Keratinocyte (primary cell): Measurements from ENCODE around the gene LIPF. TPM values are rescaled to one million over a fixed set of nuclear protein-coding genes. Genes with fewer than 3 reads are reported as not detected.

Experiments
- DNase-seq: peaks from one replicate; pipeline ENCODE4 v3.0.0-alpha.2; 2011; ENCODE audit warnings: low read depth, missing footprints, low spot score
- FAIRE-seq: peaks from 2 replicates; lab custom pipeline; 2011; peaks lifted over from hg19 to GRCh38; lab: Jason Lieb, UNC
- H2AFZ ChIP-seq: 2 replicates; pipeline ENCODE4 v1.6.0; 2012; ENCODE audit warnings: low read length, control low read depth, inconsistent platforms; ENCODE audit not compliant: control insufficient read depth
- H3K27ac ChIP-seq: 2 replicates; pipeline ENCODE4 v1.5.1; 2011; ENCODE audit warnings: low read length; ENCODE audit not compliant: control insufficient read depth, insufficient read depth
- H3K27me3 ChIP-seq: 3 replicates; pipeline ENCODE4 v1.6.0; 2011; ENCODE audit warnings: low read length; ENCODE audit not compliant: control insufficient read depth, insufficient read depth; ENCODE audit errors: extremely low read depth
- H3K36me3 ChIP-seq, 2 experiments: 2 replicates in 1 of 2; 3 replicates in 1 of 2; pipeline ENCODE4 v1.5.1; 2011; ENCODE audit warnings: low read length in 2 of 2, mild to moderate bottlenecking in 1 of 2; ENCODE audit not compliant: control insufficient read depth in 2 of 2, insufficient read depth in 2 of 2; ENCODE audit errors: extremely low read depth in 1 of 2
- H3K4me1 ChIP-seq: 3 replicates; pipeline ENCODE4 v1.5.1; 2011; ENCODE audit warnings: low read length; ENCODE audit not compliant: control insufficient read depth, insufficient read depth; ENCODE audit errors: extremely low read depth
- H3K4me2 ChIP-seq: 3 replicates; pipeline ENCODE4 v1.6.0; 2011; ENCODE audit warnings: low read depth, low read length; ENCODE audit not compliant: control insufficient read depth, insufficient read depth; ENCODE audit errors: extremely low read depth
- H3K4me3 ChIP-seq, 3 experiments: fragments of 200-600 bp in 1 of 3; sonication (generic) in 1 of 3; 2 replicates in 2 of 3; 3 replicates in 1 of 3; pipeline ENCODE4 v1.5.1; 2011 to 2016; ENCODE audit warnings: low read length in 3 of 3, mild to moderate bottlenecking in 3 of 3, control low read depth in 2 of 3, inconsistent platforms in 1 of 3, low read depth in 1 of 3, mixed read lengths in 1 of 3, mixed run types in 1 of 3, moderate library complexity in 1 of 3; ENCODE audit not compliant: control insufficient read depth in 2 of 3, insufficient read depth in 2 of 3; ENCODE audit errors: extremely low read depth in 1 of 3
- H3K79me2 ChIP-seq: 2 replicates; pipeline ENCODE4 v1.6.0; 2012; ENCODE audit warnings: low read length; ENCODE audit not compliant: control insufficient read depth, insufficient read depth
- H3K9ac ChIP-seq: 3 replicates; pipeline ENCODE4 v1.6.0; 2011; ENCODE audit warnings: low read length; ENCODE audit not compliant: control insufficient read depth, insufficient read depth; ENCODE audit errors: extremely low read depth
- H3K9me1 ChIP-seq: 3 replicates; pipeline ENCODE4 v1.6.0; 2011; ENCODE audit warnings: low read length; ENCODE audit not compliant: control insufficient read depth, insufficient read depth; ENCODE audit errors: extremely low read depth
- H3K9me3 ChIP-seq: 2 replicates; pipeline ENCODE4 v1.5.1; 2012; ENCODE audit warnings: low read depth, low read length; ENCODE audit not compliant: control insufficient read depth
- H4K20me1 ChIP-seq: 3 replicates; pipeline ENCODE4 v1.6.0; 2011; ENCODE audit warnings: low read length; ENCODE audit not compliant: control insufficient read depth, insufficient read depth; ENCODE audit errors: extremely low read depth
- EZH2 ChIP-seq: IDR thresholded peaks from one replicate; pipeline ENCODE4 v1.6.1; 2012; ENCODE audit warnings: inconsistent platforms, mild to moderate bottlenecking, low read length, moderate library complexity
- dilution Hi-C: fragments of 300-500 bp; cut with MboI; formaldehyde crosslinking; loops from one replicate; pipeline ENCODE4 v1.7.0; 2020; ENCODE audit warnings: low sequenced_read_pairs; ENCODE audit not compliant: extremely low pct_ligation_motif_present
- polyA plus RNA-seq, 5 experiments: library from polyadenylated mRNA; depleted of rRNA in 3 of 5; stranded (reverse) in 3 of 5; stranded (forward) in 1 of 5; unstranded in 1 of 5; fragments of >200 nt; gene quantifications; 1 replicate in 1 of 5; 2 replicates in 3 of 5; 3 replicates in 1 of 5; pipeline versions ENCODE4 v1.2.1 to v1.2.3, GENCODE V29; 2011 to 2012; ENCODE audit warnings: missing spikeins in 2 of 5, low read depth in 1 of 5, low replicate concordance in 1 of 5
- TF ChIP-seq, protein P1 (sequence below), 3 experiments: IDR thresholded peaks in 1 of 3; conservative IDR thresholded peaks in 1 of 3; optimal IDR thresholded peaks in 1 of 3; 2 replicates in 2 of 3; 3 replicates in 1 of 3; pipeline versions ENCODE3 to v1.5.1; 2011; ENCODE audit warnings: low read length in 3 of 3, mild to moderate bottlenecking in 3 of 3, moderate library complexity in 2 of 3, control low read depth in 1 of 3, inconsistent platforms in 1 of 3; ENCODE audit not compliant: insufficient read depth in 2 of 3; ENCODE audit errors: extremely low read depth in 1 of 3

Gene LIPF
- polyA plus RNA-seq, 1 donor (not counting 4 experiments of a cell fraction or from before 2014, with no cell fraction given): not detected

DNA sequence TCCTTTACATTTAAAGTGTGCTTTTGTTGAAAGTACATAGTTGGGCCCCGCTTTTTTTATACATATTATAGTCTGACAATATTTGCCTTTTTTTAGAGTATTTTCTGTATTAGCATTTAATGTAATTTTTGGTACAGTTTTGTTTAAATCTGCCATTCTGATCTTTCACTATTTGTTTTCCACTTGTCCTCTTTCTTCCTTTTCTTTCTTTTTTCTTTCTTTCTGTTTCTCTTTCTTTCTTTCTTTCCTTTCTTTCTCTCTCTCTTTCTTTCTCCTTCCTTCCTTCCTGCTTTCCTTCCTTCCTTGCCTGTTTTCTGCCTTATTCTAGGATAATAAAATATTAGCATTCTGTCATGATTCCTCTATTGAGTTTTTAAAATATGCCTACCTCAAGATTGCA lies 51.3 kb downstream of the LIPF start:
- Histone ChIP-seq H3K79me2 (no peaks in the 10 kb centered on the region), H3K36me3 (no peaks in the 10 kb centered on the region), H3K4me1 (no peaks in the 10 kb centered on the region), H3K27me3 (no peaks in the 10 kb centered on the region), H3K27ac (no peak overlapping the region), H2AFZ (no peak overlapping the region), H3K4me3 (no peak overlapping the region), H4K20me1 (no peaks in the 10 kb centered on the region), H3K4me2 (no peak overlapping the region), H3K9me3 (no peaks in the 10 kb centered on the region), H3K9me1 (no peaks in the 10 kb centered on the region), H3K9ac (no peak overlapping the region)
- FAIRE-seq (no peak), DNase-seq (no peak)
- no peak for TF ChIP-seq EZH2
- dilution Hi-C loops: no loop called here

DNA sequence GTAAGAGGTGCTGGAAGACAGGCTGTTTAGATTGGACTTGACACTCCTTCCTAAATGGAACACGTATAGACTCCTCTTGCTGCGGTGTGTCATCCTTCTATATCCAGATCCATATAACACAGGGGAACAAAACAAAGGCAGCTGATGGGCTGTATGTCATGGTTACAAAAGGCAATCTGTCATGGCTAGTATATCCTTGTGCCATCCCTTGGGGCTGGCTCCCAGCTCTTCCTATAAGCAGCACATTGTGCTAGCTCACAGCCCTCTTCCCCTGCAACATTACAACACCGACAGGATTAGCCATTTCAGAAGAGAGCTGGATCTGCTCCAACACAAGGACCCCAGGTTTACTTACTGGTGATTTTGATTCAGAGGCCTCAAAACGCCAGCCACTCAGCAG lies 57.1 kb downstream of the LIPF start:
- no peak for DNase-seq
- dilution Hi-C loops: no loop called here
- no peaks in the 10 kb centered on the region for H3K9me3 ChIP-seq

More for the DNA sequence above, 57.1 kb downstream of the LIPF start:
- no peak for FAIRE-seq
- Histone ChIP-seq H4K20me1 (no peaks in the 10 kb centered on the region), H3K9ac (no peak overlapping the region), H3K4me3 (no peak overlapping the region), H3K36me3 (no peaks in the 10 kb centered on the region), H3K27me3 (no peaks in the 10 kb centered on the region), H2AFZ (no peak overlapping the region), H3K79me2 (no peaks in the 10 kb centered on the region), H3K4me2 (no peak overlapping the region), H3K4me1 (no peaks in the 10 kb centered on the region), H3K27ac (no peak overlapping the region), H3K9me1 (no peaks in the 10 kb centered on the region)
- TF ChIP-seq, protein P1, sequence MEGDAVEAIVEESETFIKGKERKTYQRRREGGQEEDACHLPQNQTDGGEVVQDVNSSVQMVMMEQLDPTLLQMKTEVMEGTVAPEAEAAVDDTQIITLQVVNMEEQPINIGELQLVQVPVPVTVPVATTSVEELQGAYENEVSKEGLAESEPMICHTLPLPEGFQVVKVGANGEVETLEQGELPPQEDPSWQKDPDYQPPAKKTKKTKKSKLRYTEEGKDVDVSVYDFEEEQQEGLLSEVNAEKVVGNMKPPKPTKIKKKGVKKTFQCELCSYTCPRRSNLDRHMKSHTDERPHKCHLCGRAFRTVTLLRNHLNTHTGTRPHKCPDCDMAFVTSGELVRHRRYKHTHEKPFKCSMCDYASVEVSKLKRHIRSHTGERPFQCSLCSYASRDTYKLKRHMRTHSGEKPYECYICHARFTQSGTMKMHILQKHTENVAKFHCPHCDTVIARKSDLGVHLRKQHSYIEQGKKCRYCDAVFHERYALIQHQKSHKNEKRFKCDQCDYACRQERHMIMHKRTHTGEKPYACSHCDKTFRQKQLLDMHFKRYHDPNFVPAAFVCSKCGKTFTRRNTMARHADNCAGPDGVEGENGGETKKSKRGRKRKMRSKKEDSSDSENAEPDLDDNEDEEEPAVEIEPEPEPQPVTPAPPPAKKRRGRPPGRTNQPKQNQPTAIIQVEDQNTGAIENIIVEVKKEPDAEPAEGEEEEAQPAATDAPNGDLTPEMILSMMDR (optimal IDR thresholded peaks at IDR 0.05 in 1 of 3, IDR thresholded peaks at IDR 0.05 in 1 of 3, conservative IDR thresholded peaks at IDR 0.05 in 1 of 3; ENCODE audit: extremely low read depth in 1 of 3, insufficient read depth in 2 of 3, low read length in 3 of 3): no peak
- TF ChIP-seq EZH2: no peak
